HEK293T (cell line): ENCODE data around the gene GCNT2.

Experiments used
- CTCF ChIA-PET: fragments of 350-600 bp; formaldehyde crosslinking; extraction: SDS; loops from one replicate; lab custom pipeline; 2021; ENCODE audit warnings: antibody characterized with exemption, inconsistent platforms; lab: Yijun Ruan, JAX
- POLR2A ChIA-PET: fragments of 350-600 bp; formaldehyde crosslinking; extraction: SDS; loops from one replicate; lab custom pipeline; 2020; ENCODE audit warnings: antibody characterized with exemption, inconsistent platforms; lab: Yijun Ruan, JAX
- DNase-seq: peaks from one replicate; pipeline ENCODE4 v3.0.0; 2012; ENCODE audit warnings: mixed read lengths; ENCODE audit errors: extremely low spot score
- ARNT ChIP-seq: fragments of 450-650 bp; IDR thresholded peaks from 2 replicates; pipeline ENCODE4 v1.6.1; 2017; ENCODE audit warnings: mild to moderate bottlenecking
- BHLHE40 ChIP-seq: fragments of 450-650 bp; IDR thresholded peaks from 2 replicates; pipeline ENCODE4 v1.6.1; 2016; ENCODE audit warnings: mild to moderate bottlenecking, moderate library complexity, borderline replicate concordance
- CTBP1 ChIP-seq: fragments of 450-650 bp; IDR thresholded peaks from 2 replicates; pipeline ENCODE4 v1.6.1; 2016; ENCODE audit warnings: borderline replicate concordance
- ELF4 ChIP-seq: fragments of 450-650 bp; IDR thresholded peaks from 2 replicates; pipeline ENCODE4 v1.6.1; 2017; ENCODE audit warnings: antibody characterized with exemption
- FOXA1 ChIP-seq: fragments of 450-650 bp; IDR thresholded peaks from 2 replicates; pipeline ENCODE4 v1.6.1; 2016; ENCODE audit warnings: mild to moderate bottlenecking
- FOXK2 ChIP-seq: fragments of 450-650 bp; IDR thresholded peaks from 2 replicates; pipeline ENCODE4 v1.6.1; 2016; ENCODE audit warnings: mild to moderate bottlenecking
- FOXM1 ChIP-seq: fragments of 450-650 bp; IDR thresholded peaks from 2 replicates; pipeline ENCODE4 v1.6.1; 2017; ENCODE audit warnings: mild to moderate bottlenecking, borderline replicate concordance
- HDGF ChIP-seq: fragments of 450-650 bp; IDR thresholded peaks from 2 replicates; pipeline ENCODE4 v1.6.1; 2017; ENCODE audit warnings: antibody characterized with exemption, borderline replicate concordance
- L3MBTL2 ChIP-seq: fragments of 450-650 bp; conservative IDR thresholded peaks from 2 replicates; pipeline ENCODE4 v1.6.1; 2016; ENCODE audit warnings: mild to moderate bottlenecking
- LEF1 ChIP-seq: fragments of 450-650 bp; IDR thresholded peaks from 2 replicates; pipeline ENCODE4 v1.6.1; 2017; ENCODE audit warnings: mild to moderate bottlenecking, borderline replicate concordance
- NFRKB ChIP-seq: fragments of 450-650 bp; IDR thresholded peaks from 2 replicates; pipeline ENCODE4 v1.6.1; 2016; ENCODE audit warnings: mild to moderate bottlenecking, moderate library complexity
- PKNOX1 ChIP-seq: fragments of 450-650 bp; IDR thresholded peaks from 2 replicates; pipeline ENCODE4 v1.6.1; 2016
- SP1 ChIP-seq: fragments of 450-650 bp; IDR thresholded peaks from 2 replicates; pipeline ENCODE4 v1.6.1; 2017
- SUZ12 ChIP-seq: fragments of 450-650 bp; IDR thresholded peaks from 2 replicates; pipeline ENCODE4 v1.6.1; 2016; ENCODE audit warnings: mild to moderate bottlenecking
- TARDBP ChIP-seq: fragments of 450-650 bp; IDR thresholded peaks from 2 replicates; pipeline ENCODE4 v1.6.1; 2016
- ZNF384 ChIP-seq: fragments of 450-650 bp; IDR thresholded peaks from 2 replicates; pipeline ENCODE4 v1.6.1; 2016

GCNT2 gene

GRCh38 chr6:10589429-10589727 is 68.2 kb downstream of the GCNT2 start:
- ChIA-PET POLR2A (no interaction called here), CTCF (no interaction called here)
- DNase-seq = no peak
- no peak for TF ChIP-seq ZNF384
- TF ChIP-seq LEF1 = no peak
- TF ChIP-seq BHLHE40 = no peak
- TF ChIP-seq ELF4 = no peak
- TF ChIP-seq L3MBTL2 = no peak
- TF ChIP-seq SP1 = no peak
- TF ChIP-seq FOXA1 = no peak
- TF ChIP-seq FOXK2 = no peak
- no peak for TF ChIP-seq FOXM1
- TF ChIP-seq SUZ12 = no peak
- TF ChIP-seq PKNOX1 = no peak
- no peak for TF ChIP-seq TARDBP
- TF ChIP-seq NFRKB = no peak
- TF ChIP-seq ARNT = no peak
- no peak for TF ChIP-seq CTBP1
- TF ChIP-seq HDGF = no peak

GRCh38 chr6:10589983-10590382 is 68.8 kb downstream of the GCNT2 start:
- ChIA-PET CTCF (no interaction called here), POLR2A (no interaction called here)
- TF ChIP-seq ARNT (no peak), FOXK2 (no peak), BHLHE40 (no peak), L3MBTL2 (no peak), SUZ12 (no peak), FOXA1 (no peak), PKNOX1 (no peak), NFRKB (no peak), TARDBP (no peak), HDGF (no peak), ZNF384 (no peak), CTBP1 (no peak), LEF1 (no peak), FOXM1 (no peak), ELF4 (no peak), SP1 (no peak)
- no peak for DNase-seq

- ChIA-PET CTCF (no interaction called here), POLR2A (no interaction called here)
- TF ChIP-seq FOXA1 = no peak
- TF ChIP-seq FOXM1 = no peak
- no peak for TF ChIP-seq NFRKB
- no peak for TF ChIP-seq ELF4
- TF ChIP-seq L3MBTL2 = no peak
- TF ChIP-seq FOXK2 = no peak
- TF ChIP-seq ARNT = no peak
- TF ChIP-seq HDGF = no peak
- no peak for TF ChIP-seq PKNOX1
- no peak for TF ChIP-seq TARDBP
- no peak for TF ChIP-seq CTBP1
- TF ChIP-seq LEF1 = no peak
- no peak for DNase-seq
Observed at GRCh38 chr6:10591422-10592160, 70.4 kb downstream of the GCNT2 start.

- ChIA-PET CTCF (no interaction called here), POLR2A (no interaction called here)
- DNase-seq = no peak
- TF ChIP-seq SP1 (no peak), LEF1 (no peak), NFRKB (no peak), L3MBTL2 (no peak), BHLHE40 (no peak), TARDBP (no peak), HDGF (no peak), ARNT (no peak), FOXA1 (no peak), FOXM1 (no peak), PKNOX1 (no peak), CTBP1 (no peak), ELF4 (no peak), SUZ12 (no peak), ZNF384 (no peak), FOXK2 (no peak)
Observed at GRCh38 chr6:10595731-10596664, 74.8 kb downstream of the GCNT2 start.

GRCh38 chr6:10597499-10598001 is 76.4 kb downstream of the GCNT2 start:
- TF ChIP-seq ARNT (no peak), FOXA1 (no peak), FOXM1 (no peak), PKNOX1 (no peak), CTBP1 (no peak), FOXK2 (no peak), SP1 (no peak), ZNF384 (no peak), ELF4 (no peak), L3MBTL2 (no peak), LEF1 (no peak), TARDBP (no peak), SUZ12 (no peak), HDGF (no peak), BHLHE40 (no peak)
- no peak for DNase-seq
- CTCF ChIA-PET = no interaction called here
- POLR2A ChIA-PET = no interaction called here
